Common myeloid progenitor, CD34-positive (primary cell): Measurements from ENCODE around the gene USH1G.

Experiments used
- CTCF ChIA-PET: fragments of 350-600 bp; sonication (Branson Sonifier 250); formaldehyde crosslinking; loops from one replicate; lab custom pipeline; 2021; ENCODE audit warnings: antibody characterized with exemption; lab: Charles Lee
- POLR2A ChIA-PET: fragments of 350-600 bp; sonication (Branson Sonifier 250); formaldehyde crosslinking; loops from one replicate; lab custom pipeline; 2021; ENCODE audit warnings: antibody characterized with exemption; lab: Charles Lee
- DNase-seq, 3 donors: peaks; one replicate each; pipeline versions ENCODE4 v3.0.0 to v3.0.0-alpha.2; 2013
- H3K27ac ChIP-seq, 2 experiments: 1 replicate in 1 of 2; 2 replicates in 1 of 2; pipeline ENCODE4 v1.7.0; 2013; ENCODE audit warnings: inconsistent platforms in 2 of 2, low read length in 2 of 2, mild to moderate bottlenecking in 2 of 2, low read depth in 1 of 2, moderate library complexity in 1 of 2; ENCODE audit not compliant: severe bottlenecking in 2 of 2, insufficient read depth in 1 of 2, poor library complexity in 1 of 2
- H3K27me3 ChIP-seq, 5 experiments: replicated peaks in 2 of 5; 1 replicate in 3 of 5; 2 replicates in 2 of 5; pipeline versions ENCODE4 v1.6.1 to v1.7.0; 2013; ENCODE audit warnings: low read length in 4 of 5, mild to moderate bottlenecking in 2 of 5, moderate library complexity in 2 of 5, inconsistent platforms in 1 of 5; ENCODE audit not compliant: insufficient read depth in 5 of 5, control insufficient read depth in 4 of 5
- H3K36me3 ChIP-seq, 4 experiments: 1 replicate in 2 of 4; 2 replicates in 2 of 4; pipeline versions ENCODE4 v1.6.1 to v1.7.0; 2013; ENCODE audit warnings: low read length in 3 of 4, control low read depth in 1 of 4, mild to moderate bottlenecking in 1 of 4; ENCODE audit not compliant: control insufficient read depth in 4 of 4, insufficient read depth in 4 of 4
- H3K4me1 ChIP-seq, 4 experiments: 1 replicate in 3 of 4; 2 replicates in 1 of 4; pipeline versions ENCODE4 v1.6.1 to v1.7.1; 2013; ENCODE audit warnings: low read length in 3 of 4, mild to moderate bottlenecking in 3 of 4, control low read depth in 1 of 4, inconsistent platforms in 1 of 4, moderate library complexity in 1 of 4; ENCODE audit not compliant: control insufficient read depth in 4 of 4, insufficient read depth in 4 of 4; ENCODE audit errors: control extremely low read depth in 1 of 4
- H3K4me3 ChIP-seq, 7 experiments: 1 replicate in 4 of 7; 2 replicates in 3 of 7; pipeline versions ENCODE4 v1.5.1 to v1.7.0; 2013; ENCODE audit warnings: mild to moderate bottlenecking in 7 of 7, low read length in 6 of 7, moderate library complexity in 6 of 7, inconsistent platforms in 2 of 7, low read depth in 2 of 7, control low read depth in 1 of 7; ENCODE audit not compliant: insufficient read depth in 4 of 7, control insufficient read depth in 1 of 7; ENCODE audit errors: extremely low read depth in 1 of 7
- H3K9me3 ChIP-seq, 5 experiments: 1 replicate in 4 of 5; 2 replicates in 1 of 5; pipeline versions ENCODE4 v1.6.1 to v1.7.1; 2013; ENCODE audit warnings: low read length in 4 of 5, mild to moderate bottlenecking in 2 of 5, inconsistent platforms in 1 of 5, low read depth in 1 of 5, moderate library complexity in 1 of 5; ENCODE audit not compliant: control insufficient read depth in 4 of 5, insufficient read depth in 2 of 5; ENCODE audit errors: control extremely low read depth in 1 of 5
- WGBS: methylation state at CpG from one replicate; pipeline ENCODE4 v1.1.5; 2013; ENCODE audit not compliant: insufficient coverage; 5-methylcytosine and 5-hydroxymethylcytosine counted together

The USH1G gene

GRCh38 chr17:74893936-74894671, 29.0 kb downstream of the USH1G start:
- 41% methylated on average over 20 of the region's 22 CpGs for WGBS
- DNase-seq = no peak
- H3K36me3 ChIP-seq = no peaks in the 10 kb centered on the region
- H3K27ac ChIP-seq = no peak overlapping the region
- peak overlapping the region in 2 of 7 experiments; percentile 43 to 52 for H3K4me3 ChIP-seq
- peaks cover 0 to 53% (median 29%) of the 10 kb centered on the region in 5 experiments for H3K27me3 ChIP-seq
- H3K9me3 ChIP-seq = no peaks in the 10 kb centered on the region
- peaks cover 0 to 18% (median 7%) of the 10 kb centered on the region in 4 experiments for H3K4me1 ChIP-seq
- ChIA-PET POLR2A (interaction anchor here (0.5 kb wide), 1 partner anchor 83 kb away, joined by 5 read pairs; no protein-coding TSS in a partner anchor), CTCF (interaction anchor here (1.4 kb wide), 1 partner anchor 39 kb away, joined by 4 read pairs; no protein-coding TSS in a partner anchor)

DNA sequence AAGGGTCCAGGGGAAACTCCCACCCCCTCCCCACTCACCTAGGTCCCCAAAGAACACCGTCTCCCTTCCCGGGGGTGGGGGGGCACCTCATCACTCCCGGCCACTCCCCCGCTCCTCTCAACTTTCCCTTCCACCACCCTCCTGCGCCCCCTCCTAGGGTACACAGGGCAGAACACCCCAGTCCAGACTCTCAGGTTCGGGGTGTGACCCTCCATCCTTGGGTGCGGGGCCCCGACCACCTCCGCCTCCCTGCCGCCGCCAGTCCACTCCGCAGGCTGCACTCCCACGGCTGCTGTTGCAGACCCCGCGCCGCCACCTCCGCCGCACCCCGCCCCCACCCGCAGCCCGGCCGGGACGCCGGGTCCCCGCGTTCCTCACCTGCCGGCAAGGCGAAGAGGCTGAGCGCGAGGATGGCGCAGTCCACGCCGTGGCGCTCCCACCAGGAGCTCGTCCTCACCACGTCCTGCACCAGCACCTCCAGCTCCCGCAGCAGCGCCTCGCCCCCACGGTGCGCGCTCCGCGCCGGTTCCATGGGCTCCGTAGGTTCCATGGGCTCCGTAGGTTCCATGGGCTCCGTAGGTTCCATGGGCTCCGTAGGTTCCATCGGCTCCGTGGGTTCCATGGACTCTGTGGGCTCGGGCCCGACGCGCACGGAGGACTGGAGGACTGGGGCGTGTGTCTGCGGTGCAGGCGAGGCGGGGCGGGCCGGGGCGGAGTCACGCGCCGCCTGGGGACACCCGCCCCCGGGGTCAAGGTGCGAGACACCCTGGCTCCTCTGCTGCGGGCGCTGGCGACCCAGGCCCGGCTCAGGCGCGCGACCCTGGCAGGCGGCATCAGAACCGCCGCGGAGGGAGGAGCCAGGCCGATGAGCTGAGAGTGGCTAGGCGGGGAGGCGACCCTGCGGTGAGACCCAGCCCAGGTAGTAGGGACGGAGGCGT, 29.8 kb downstream of the USH1G start, which contains the start of gene FADS6:
Gene FADS6 (minus strand): TSS at position 660 of the 938 bp plus-strand sequence. CDS start 38 bp downstream, at position 622.
- Histone ChIP-seq H3K36me3 (no peaks in the 10 kb centered on the region), H3K4me3 (peak within 1 kb of the TSS in 6 of 7 experiments; percentile 15 to 67 (median 45)), H3K27me3 (peaks cover 0 to 53% (median 30%) of the 10 kb centered on the region in 5 experiments), H3K9me3 (no peaks in the 10 kb centered on the region), H3K27ac (no peak within 1 kb of the TSS), H3K4me1 (peaks cover 0 to 18% (median 7%) of the 10 kb centered on the region in 4 experiments)
- WGBS = 4% methylated on average over 84 of the region's 86 CpGs
- ChIA-PET POLR2A (interaction anchor here (0.5 kb wide), 1 partner anchor 84 kb away, joined by 5 read pairs; no protein-coding TSS in a partner anchor), CTCF (no interaction called here)
- DNase-seq = peak in 2 of 3 donors; percentile 33 to 49

GRCh38 chr17:74892013-74892841, 30.8 kb downstream of the USH1G start:
- Histone ChIP-seq H3K4me1 (peaks cover 0 to 18% (median 7%) of the 10 kb centered on the region in 4 experiments), H3K36me3 (no peaks in the 10 kb centered on the region), H3K9me3 (no peaks in the 10 kb centered on the region), H3K27me3 (peaks cover 0 to 53% (median 30%) of the 10 kb centered on the region in 5 experiments), H3K27ac (no peak overlapping the region), H3K4me3 (peak overlapping the region in 1 of 7 experiments; percentile 8)
- no peak for DNase-seq
- 74% methylated on average over 18 of the region's 20 CpGs for WGBS
- CTCF ChIA-PET = interaction anchor here (0.9 kb wide), 1 partner anchor 10 kb away, joined by 4 read pairs; no protein-coding TSS in a partner anchor
- POLR2A ChIA-PET = no interaction called here

- Histone ChIP-seq H3K36me3 (no peaks in the 10 kb centered on the region), H3K27me3 (peaks cover 0 to 51% (median 28%) of the 10 kb centered on the region in 5 experiments), H3K9me3 (no peaks in the 10 kb centered on the region), H3K4me1 (peaks cover 0 to 18% (median 7%) of the 10 kb centered on the region in 4 experiments), H3K27ac (no peak overlapping the region), H3K4me3 (no peak overlapping the region)
- POLR2A ChIA-PET = no interaction called here
- CTCF ChIA-PET = interaction anchor here (0.9 to 1.6 kb wide), 3 partner anchors 13 to 100 kb away, joined by 3 to 4 read pairs (median 4); no protein-coding TSS in a partner anchor
- DNase-seq = no peak
- 99% methylated on average over 7 of the region's 7 CpGs for WGBS
These were observed 32.5 kb downstream of the USH1G start for GRCh38 chr17:74890554-74890953.

- no peaks in the 10 kb centered on the region for H3K36me3 ChIP-seq
- H3K4me3 ChIP-seq = no peak overlapping the region
These were observed 34.6 kb downstream of the USH1G start for GRCh38 chr17:74888469-74888868.

GRCh38 chr17:74883241-74883745, 39.8 kb downstream of the USH1G start:
- CTCF ChIA-PET = no interaction called here

More at GRCh38 chr17:74888469-74888868, 34.6 kb downstream of the USH1G start:
- Histone ChIP-seq H3K27me3 (peaks cover 0 to 31% (median 16%) of the 10 kb centered on the region in 5 experiments), H3K27ac (no peak overlapping the region), H3K9me3 (no peaks in the 10 kb centered on the region), H3K4me1 (peaks cover 0 to 13% (median 6%) of the 10 kb centered on the region in 4 experiments)
- ChIA-PET POLR2A (no interaction called here), CTCF (interaction anchor here (1.1 to 1.4 kb wide), 2 partner anchors 26 to 45 kb away, joined by 3 read pairs; no protein-coding TSS in a partner anchor)
- 89% methylated on average over 10 of the region's 13 CpGs for WGBS
- no peak for DNase-seq

More at GRCh38 chr17:74883241-74883745, 39.8 kb downstream of the USH1G start:
- no peak overlapping the region for H3K27ac ChIP-seq
- peaks cover 0 to 3% (median 1%) of the 10 kb centered on the region in 4 experiments for H3K4me1 ChIP-seq
- no peak overlapping the region for H3K4me3 ChIP-seq
- WGBS = 65% methylated on average over 9 of the region's 15 CpGs
- no peak for DNase-seq
- POLR2A ChIA-PET = no interaction called here
- no peaks in the 10 kb centered on the region for H3K36me3 ChIP-seq
- no peaks in the 10 kb centered on the region for H3K9me3 ChIP-seq
- H3K27me3 ChIP-seq = peaks cover 0 to 8% (median 0%) of the 10 kb centered on the region in 5 experiments
